Endothelial cell of umbilical vein (primary cell): Measurements from ENCODE around the gene ADAP1. TPM values are rescaled to one million over a fixed set of nuclear protein-coding genes. Genes with fewer than 3 reads are reported as not detected.

Experiments
- BruUV-seq: library from RNA; stranded (reverse); fragments of 400-500 nt; replicated peaks from 2 replicates; lab custom pipeline; 2021; lab: Mats Ljungman, UMichigan
- CTCF ChIA-PET: fragments of 300-600, 350-600 bp; sonication (Branson Sonifier 250); formaldehyde crosslinking; loops from one replicate; lab custom pipeline; 2021; ENCODE audit warnings: antibody characterized with exemption, inconsistent platforms; lab: Charles Lee
- POLR2A ChIA-PET: fragments of 300-600, 350-600 bp; sonication (Branson Sonifier 250); formaldehyde crosslinking; loops from one replicate; lab custom pipeline; 2021; ENCODE audit warnings: antibody characterized with exemption, inconsistent platforms; lab: Charles Lee
- DNase-seq: peaks from one replicate; pipeline ENCODE4 v3.0.0-alpha.2; 2011; ENCODE audit warnings: low read depth, low spot score
- FAIRE-seq: peaks from 2 replicates; lab custom pipeline; 2011; peaks lifted over from hg19 to GRCh38; lab: Jason Lieb, UNC
- H2AFZ ChIP-seq: 2 replicates; pipeline ENCODE4 v1.6.0; 2012; ENCODE audit warnings: low read depth, low read length, control low read depth, inconsistent platforms
- H3K27ac ChIP-seq: 2 replicates; pipeline ENCODE4 v1.5.1; 2011; ENCODE audit warnings: low read depth, mild to moderate bottlenecking, control low read depth, low read length, moderate library complexity; ENCODE audit not compliant: insufficient read depth
- H3K27me3 ChIP-seq, 2 experiments: 2 replicates each; pipeline versions ENCODE4 v1.6.0 to v1.6.1; 2011; ENCODE audit warnings: low read length in 2 of 2, mixed read lengths in 1 of 2; ENCODE audit not compliant: control insufficient read depth in 2 of 2, insufficient read depth in 2 of 2
- H3K36me3 ChIP-seq, 2 experiments: 2 replicates in 1 of 2; 3 replicates in 1 of 2; pipeline ENCODE4 v1.5.1; 2011; ENCODE audit warnings: low read length in 2 of 2, mild to moderate bottlenecking in 1 of 2, moderate library complexity in 1 of 2; ENCODE audit not compliant: control insufficient read depth in 2 of 2, insufficient read depth in 2 of 2; ENCODE audit errors: extremely low read depth in 1 of 2
- H3K4me1 ChIP-seq: 3 replicates; pipeline ENCODE4 v1.5.1; 2011; ENCODE audit warnings: mild to moderate bottlenecking, low read length; ENCODE audit not compliant: control insufficient read depth, insufficient read depth; ENCODE audit errors: extremely low read depth
- H3K4me2 ChIP-seq: 2 replicates; pipeline ENCODE4 v1.6.1; 2011; ENCODE audit warnings: low read length, control low read depth, mixed read lengths; ENCODE audit not compliant: insufficient read depth
- H3K4me3 ChIP-seq, 3 experiments: fragments of 200-600 bp in 1 of 3; sonication (generic), shearing (Covaris generic) in 1 of 3; replicated peaks in 1 of 3; 2 replicates each; pipeline ENCODE4 v1.5.1; 2011 to 2016; ENCODE audit warnings: control low read depth in 3 of 3, low read length in 3 of 3, mild to moderate bottlenecking in 2 of 3, inconsistent platforms in 1 of 3, low read depth in 1 of 3, moderate library complexity in 1 of 3; ENCODE audit not compliant: insufficient read depth in 1 of 3
- H3K79me2 ChIP-seq: 2 replicates; pipeline ENCODE4 v1.6.0; 2012; ENCODE audit warnings: low read length, inconsistent platforms; ENCODE audit not compliant: control insufficient read depth, insufficient read depth
- H3K9ac ChIP-seq: replicated peaks from 2 replicates; pipeline ENCODE3; 2011; ENCODE audit warnings: low read length, control low read depth; ENCODE audit not compliant: insufficient read depth; ENCODE audit errors: extremely low read depth
- H3K9me1 ChIP-seq: replicated peaks from 3 replicates; pipeline ENCODE4 v1.6.0; 2011; ENCODE audit warnings: mild to moderate bottlenecking, low read length; ENCODE audit not compliant: control insufficient read depth, insufficient read depth; ENCODE audit errors: extremely low read depth
- H3K9me3 ChIP-seq: replicated peaks from 2 replicates; pipeline ENCODE4 v1.5.1; 2012; ENCODE audit warnings: low read length, inconsistent platforms; ENCODE audit not compliant: control insufficient read depth, insufficient read depth
- H4K20me1 ChIP-seq: replicated peaks from 2 replicates; pipeline ENCODE3; 2011; ENCODE audit warnings: mild to moderate bottlenecking, low read length; ENCODE audit not compliant: control insufficient read depth, insufficient read depth; ENCODE audit errors: extremely low read depth
- CTCF ChIP-seq, 2 donors: IDR thresholded peaks; 1 replicate in 1 of 2; 2 replicates in 1 of 2; pipeline ENCODE4 v1.5.1; 2011; ENCODE audit warnings: low read length in 2 of 2, mild to moderate bottlenecking in 2 of 2, moderate library complexity in 2 of 2, control low read depth in 1 of 2, inconsistent platforms in 1 of 2, low read depth in 1 of 2; ENCODE audit not compliant: insufficient read depth in 1 of 2; ENCODE audit errors: extremely low read depth in 1 of 2
- EZH2 ChIP-seq: IDR thresholded peaks from 2 replicates; pipeline ENCODE4 v1.6.1; 2012; ENCODE audit warnings: borderline replicate concordance, low read depth, mild to moderate bottlenecking, moderate library complexity, low read length, inconsistent platforms; ENCODE audit not compliant: severe bottlenecking
- FOS ChIP-seq: IDR thresholded peaks from 2 replicates; pipeline ENCODE4 v1.6.1; 2011; ENCODE audit warnings: mild to moderate bottlenecking, low read length, moderate library complexity, borderline replicate concordance; ENCODE audit not compliant: insufficient read depth
- GATA2 ChIP-seq: IDR thresholded peaks from 2 replicates; pipeline ENCODE4 v1.7.0; 2011; ENCODE audit warnings: low read depth, mild to moderate bottlenecking, moderate library complexity, mixed read lengths, low read length; ENCODE audit not compliant: insufficient read length, insufficient read depth
- JUN ChIP-seq: IDR thresholded peaks from 2 replicates; pipeline ENCODE4 v1.6.1; 2011; ENCODE audit warnings: borderline replicate concordance, low read depth; ENCODE audit not compliant: insufficient read length, insufficient read depth
- MAX ChIP-seq: IDR thresholded peaks from 2 replicates; pipeline ENCODE4 v1.6.1; 2011; ENCODE audit not compliant: insufficient read depth, insufficient read length
- MYC ChIP-seq: IDR thresholded peaks from one replicate; pipeline ENCODE4 v1.6.1; 2011; ENCODE audit warnings: mild to moderate bottlenecking, low read depth, low read length
- POLR2AphosphoS5 ChIP-seq: IDR thresholded peaks from 2 replicates; pipeline ENCODE4 v1.6.1; 2012; ENCODE audit warnings: low read depth, mild to moderate bottlenecking, control low read depth, low read length, moderate library complexity; ENCODE audit not compliant: insufficient read depth
- dilution Hi-C: fragments of 300-500 bp; cut with MboI; formaldehyde crosslinking; loops from one replicate; pipeline ENCODE4 v1.15.0; 2019; ENCODE audit warnings: low sequenced_read_pairs; ENCODE audit not compliant: extremely low pct_ligation_motif_present
- intact Hi-C: fragments of 100-400 bp; cut with micrococcal nuclease; formaldehyde crosslinking; loops from one replicate; pipeline ENCODE4 v1.10.0; 2022
- polyA plus RNA-seq, 4 experiments: library from polyadenylated mRNA; depleted of rRNA in 3 of 4; stranded (reverse) in 3 of 4; unstranded in 1 of 4; fragments of >200 nt; gene quantifications; 2 replicates each; pipeline versions ENCODE4 v1.2.1 to v1.2.3, GENCODE V29; 2011 to 2012; ENCODE audit warnings: missing spikeins in 1 of 4
- total RNA-seq: library from RNA; stranded (reverse); gene quantifications from 2 replicates; pipeline ENCODE4 v1.2.3, GENCODE V29; 2021

The ADAP1 gene
- total and polyA plus RNA-seq, 2 donors (not counting 3 experiments of a cell fraction or from before 2014, with no cell fraction given): 0.49 to 0.58 TPM

- ChIA-PET CTCF (interaction anchor here (0.6 to 1.2 kb wide), 4 partner anchors 21 to 81 kb away, joined by 3 to 5 read pairs (median 4); no protein-coding TSS in a partner anchor), POLR2A (no interaction called here)
- Histone ChIP-seq H4K20me1 (no peaks in the 10 kb centered on the region), H3K27ac (peak overlapping the region; percentile 78), H3K4me1 (peaks cover 10% of the 10 kb centered on the region), H2AFZ (no peak overlapping the region), H3K36me3 (peaks cover 2 to 5% of the 10 kb centered on the region in 2 experiments), H3K4me2 (peak overlapping the region; percentile 8), H3K27me3 (no peaks in the 10 kb centered on the region), H3K9me3 (no peaks in the 10 kb centered on the region), H3K4me3 (no peak overlapping the region), H3K79me2 (no peaks in the 10 kb centered on the region), H3K9ac (peak overlapping the region; percentile 33), H3K9me1 (no peaks in the 10 kb centered on the region)
- DNase-seq: peak; percentile 69
- FAIRE-seq: no peak
- dilution Hi-C loops: no loop called here
- intact Hi-C loops: loop anchor here (2.0 kb wide), 1 partner anchor 55 kb away; no protein-coding TSS in a partner anchor
- TF ChIP-seq MYC (no peak), FOS (no peak), EZH2 (no peak), MAX (no peak), GATA2 (no peak), POLR2AphosphoS5 (no peak), CTCF (IDR thresholded peaks at IDR 0.05; ENCODE audit: extremely low read depth in 1 of 2, insufficient read depth in 1 of 2, low read depth in 1 of 2, low read length in 2 of 2) (no peak), JUN (peak; percentile 44)
- BruUV-seq: no TSS peak
Observed at GRCh38 chr7:867406-868188, 86.9 kb downstream of the ADAP1 start.
